Upper lobe of left lung (tissue), 4 donors: Measurements from ENCODE around the gene PPDPF.

Source experiments
- EP300 ChIP-seq, 4 donors: sonication (generic); formaldehyde crosslinking; IDR thresholded peaks; one replicate each; pipeline ENCODE4 v1.5.1; 2017; ENCODE audit warnings: antibody characterized with exemption in 4 of 4, control low read depth in 2 of 4
- POLR2A ChIP-seq, 4 donors: fragments of 450-650 bp; IDR thresholded peaks; one replicate each; pipeline ENCODE4 v1.5.1; 2016 to 2017; ENCODE audit warnings: antibody characterized with exemption in 4 of 4, mild to moderate bottlenecking in 2 of 4
- POLR2AphosphoS5 ChIP-seq, 2 donors: sonication (generic); formaldehyde crosslinking; IDR thresholded peaks; one replicate each; pipeline ENCODE4 v1.5.1; 2017; ENCODE audit warnings: antibody characterized with exemption in 2 of 2
- TF ChIP-seq, protein P1 (sequence below), 6 experiments: fragments of 450-650 bp in 4 of 6; fragments of 200-600 bp in 2 of 6; sonication (generic) in 2 of 6; IDR thresholded peaks; one replicate each; pipeline ENCODE4 v1.5.1; 2016 to 2019; ENCODE audit warnings: antibody characterized with exemption in 6 of 6

DNA sequence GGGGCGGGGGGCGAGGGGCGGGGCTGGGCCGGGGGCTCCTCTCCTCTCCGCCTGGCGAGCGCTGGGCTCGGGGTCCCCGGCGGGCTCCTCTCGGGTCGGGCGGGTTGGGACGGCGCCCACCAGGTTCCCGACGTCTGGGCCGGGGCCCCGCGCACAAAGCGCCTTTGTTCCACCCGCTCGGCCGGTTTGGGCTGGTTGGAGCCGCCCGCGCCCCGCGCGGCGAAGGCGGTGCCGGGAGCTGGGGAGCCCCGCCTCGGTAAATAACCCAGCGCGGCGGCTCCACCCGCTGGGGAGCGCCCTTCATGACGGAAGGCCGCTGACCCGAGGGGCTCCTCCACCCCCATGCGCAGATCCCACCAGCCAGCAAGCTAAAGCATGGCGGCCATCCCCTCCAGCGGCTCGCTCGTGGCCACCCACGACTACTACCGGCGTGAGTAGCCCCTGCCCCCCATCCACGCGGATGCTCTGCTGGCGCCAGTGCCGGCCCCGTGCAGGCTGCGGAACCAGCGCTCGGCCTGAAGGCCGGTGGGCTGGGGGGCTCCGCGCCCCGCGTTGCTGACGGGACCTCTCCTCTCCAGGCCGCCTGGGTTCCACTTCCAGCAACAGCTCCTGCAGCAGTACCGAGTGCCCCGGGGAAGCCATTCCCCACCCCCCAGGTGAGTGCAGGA lies 503 bp downstream of the PPDPF start:
- no peak for TF ChIP-seq POLR2AphosphoS5 (IDR thresholded peaks at IDR 0.05)
- TF ChIP-seq, protein P1, sequence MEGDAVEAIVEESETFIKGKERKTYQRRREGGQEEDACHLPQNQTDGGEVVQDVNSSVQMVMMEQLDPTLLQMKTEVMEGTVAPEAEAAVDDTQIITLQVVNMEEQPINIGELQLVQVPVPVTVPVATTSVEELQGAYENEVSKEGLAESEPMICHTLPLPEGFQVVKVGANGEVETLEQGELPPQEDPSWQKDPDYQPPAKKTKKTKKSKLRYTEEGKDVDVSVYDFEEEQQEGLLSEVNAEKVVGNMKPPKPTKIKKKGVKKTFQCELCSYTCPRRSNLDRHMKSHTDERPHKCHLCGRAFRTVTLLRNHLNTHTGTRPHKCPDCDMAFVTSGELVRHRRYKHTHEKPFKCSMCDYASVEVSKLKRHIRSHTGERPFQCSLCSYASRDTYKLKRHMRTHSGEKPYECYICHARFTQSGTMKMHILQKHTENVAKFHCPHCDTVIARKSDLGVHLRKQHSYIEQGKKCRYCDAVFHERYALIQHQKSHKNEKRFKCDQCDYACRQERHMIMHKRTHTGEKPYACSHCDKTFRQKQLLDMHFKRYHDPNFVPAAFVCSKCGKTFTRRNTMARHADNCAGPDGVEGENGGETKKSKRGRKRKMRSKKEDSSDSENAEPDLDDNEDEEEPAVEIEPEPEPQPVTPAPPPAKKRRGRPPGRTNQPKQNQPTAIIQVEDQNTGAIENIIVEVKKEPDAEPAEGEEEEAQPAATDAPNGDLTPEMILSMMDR (IDR thresholded peaks at IDR 0.05) = peak in 1 of 6 experiments; percentile 13
- no peak for TF ChIP-seq POLR2A (IDR thresholded peaks at IDR 0.05)
- no peak for TF ChIP-seq EP300 (IDR thresholded peaks at IDR 0.05)
